HepG2 (cell line): ENCODE data around the gene LMOD1. TPM values are rescaled to one million over a fixed set of nuclear protein-coding genes. Genes with fewer than 3 reads are reported as not detected.

ENCODE experiments used
- AHR ChIP-seq: IDR thresholded peaks from 2 replicates; pipeline ENCODE4 v1.6.1; 2018; ENCODE audit warnings: missing genetic modification reagents, missing compliant biosample characterization
- DRAP1 ChIP-seq: IDR thresholded peaks from 2 replicates; pipeline ENCODE4 v1.6.1; 2016; ENCODE audit warnings: missing genetic modification reagents, missing compliant biosample characterization
- E2F5 ChIP-seq: sonication (generic); formaldehyde crosslinking; conservative IDR thresholded peaks from 2 replicates; pipeline ENCODE4 v1.4.0; 2020; ENCODE audit warnings: missing genetic modification reagents
- FIP1L1 ChIP-seq: fragments of 200-400 bp; formaldehyde crosslinking; IDR thresholded peaks from 2 replicates; pipeline ENCODE4 v1.6.1; 2018; ENCODE audit warnings: low read depth, mild to moderate bottlenecking, low read length, moderate library complexity, borderline replicate concordance; ENCODE audit not compliant: insufficient read depth
- HMG20B ChIP-seq: conservative IDR thresholded peaks from 2 replicates; pipeline ENCODE4 v1.6.1; 2016; ENCODE audit warnings: missing genetic modification reagents, missing compliant biosample characterization
- HNF4A ChIP-seq: sonication (generic); formaldehyde crosslinking; IDR thresholded peaks from 2 replicates; pipeline ENCODE4 v1.4.0; 2020; ENCODE audit warnings: missing genetic modification reagents
- MATR3 ChIP-seq: sonication (generic); formaldehyde crosslinking; IDR thresholded peaks from 2 replicates; pipeline ENCODE4 v1.4.0; 2020; ENCODE audit warnings: missing genetic modification reagents
- MED8 ChIP-seq: sonication (generic); formaldehyde crosslinking; IDR thresholded peaks from 2 replicates; pipeline ENCODE4 v1.8.1; 2023; ENCODE audit warnings: mild to moderate bottlenecking, missing genetic modification reagents; ENCODE audit not compliant: insufficient replicate concordance
- MXD3 ChIP-seq: IDR thresholded peaks from 2 replicates; pipeline ENCODE4 v1.6.1; 2016; ENCODE audit warnings: mild to moderate bottlenecking, missing biosample characterization, missing genetic modification reagents
- POLR2A ChIP-seq, 2 experiments: IDR thresholded peaks; 2 replicates each; pipeline ENCODE4 v1.6.1; 2011; ENCODE audit warnings: low read depth in 2 of 2, low read length in 2 of 2, mild to moderate bottlenecking in 1 of 2, moderate library complexity in 1 of 2; ENCODE audit not compliant: insufficient read depth in 1 of 2
- PRDM15 ChIP-seq: sonication (generic); formaldehyde crosslinking; IDR thresholded peaks from 2 replicates; pipeline ENCODE4 v1.4.0; 2020; ENCODE audit warnings: missing genetic modification reagents
- REPIN1 ChIP-seq: sonication (generic); formaldehyde crosslinking; IDR thresholded peaks from 2 replicates; pipeline ENCODE4 v1.8.0; 2022; ENCODE audit warnings: missing genetic modification reagents, low read depth, mild to moderate bottlenecking, borderline replicate concordance
- SAP130 ChIP-seq: IDR thresholded peaks from 2 replicates; pipeline ENCODE4 v1.6.1; 2016; ENCODE audit warnings: low read depth
- SOX5 ChIP-seq: IDR thresholded peaks from 2 replicates; pipeline ENCODE4 v1.6.1; 2016; ENCODE audit warnings: borderline replicate concordance
- SOX6 ChIP-seq, 2 experiments: fragments of 450-650 bp in 1 of 2; sonication (generic) in 1 of 2; formaldehyde crosslinking in 1 of 2; IDR thresholded peaks; 2 replicates each; pipeline versions ENCODE4 v1.4.0 to v1.6.1; 2017 to 2020; ENCODE audit warnings: antibody characterized with exemption in 1 of 2, mild to moderate bottlenecking in 1 of 2, missing genetic modification reagents in 1 of 2
- ZC3H13 ChIP-seq: sonication (generic); formaldehyde crosslinking; IDR thresholded peaks from 2 replicates; pipeline ENCODE4 v1.8.1; 2023; ENCODE audit warnings: mild to moderate bottlenecking, missing genetic modification reagents, moderate library complexity
- ZFP36 ChIP-seq: fragments of 150-350 bp; IDR thresholded peaks from 2 replicates; pipeline ENCODE4 v1.6.1; 2018; ENCODE audit warnings: borderline replicate concordance, low read length, low read depth; ENCODE audit not compliant: partially characterized antibody
- ZFX ChIP-seq: sonication (generic); formaldehyde crosslinking; IDR thresholded peaks from 2 replicates; pipeline ENCODE4 v1.4.0; 2020; ENCODE audit warnings: mild to moderate bottlenecking, low read depth, missing genetic modification reagents, moderate library complexity
- ZNF264 ChIP-seq: sonication (generic); formaldehyde crosslinking; IDR thresholded peaks from 2 replicates; pipeline ENCODE4 v1.4.0; 2020; ENCODE audit warnings: missing genetic modification reagents
- ZNF317 ChIP-seq: sonication (generic); formaldehyde crosslinking; IDR thresholded peaks from 2 replicates; pipeline ENCODE4 v1.5.0; 2020; ENCODE audit warnings: mild to moderate bottlenecking, missing genetic modification reagents
- ZNF383 ChIP-seq: sonication (generic); formaldehyde crosslinking; IDR thresholded peaks from 2 replicates; pipeline ENCODE4 v1.4.0; 2020; ENCODE audit warnings: missing genetic modification reagents, mild to moderate bottlenecking, borderline replicate concordance
- ZNF780A ChIP-seq: sonication (generic); formaldehyde crosslinking; IDR thresholded peaks from 2 replicates; pipeline ENCODE4 v1.8.0; 2022; ENCODE audit warnings: mild to moderate bottlenecking, missing genetic modification reagents, moderate library complexity
- ZSCAN20 ChIP-seq: sonication (generic); formaldehyde crosslinking; IDR thresholded peaks from 2 replicates; pipeline ENCODE4 v1.4.0; 2020; ENCODE audit warnings: missing genetic modification reagents, mild to moderate bottlenecking, borderline replicate concordance
- polyA plus RNA-seq, 8 experiments: library from polyadenylated mRNA; depleted of rRNA in 3 of 8; stranded (reverse) in 7 of 8; unstranded in 1 of 8; fragments of >200 nt; fragmentation: Illumina TruSeq in 4 of 8; extraction: Trizol in 4 of 8; gene quantifications; 2 replicates each; pipeline versions ENCODE4 v1.2.1 to v1.2.3, GENCODE V29; 2011 to 2016; ENCODE audit warnings: low read depth in 4 of 8, missing spikeins in 1 of 8, mixed read lengths in 1 of 8; ENCODE audit not compliant: insufficient read depth in 1 of 8
- total RNA-seq, 5 experiments: library from RNA; depleted of rRNA; stranded (reverse); fragments of >200 nt; fragmentation: Illumina TruSeq; extraction: Trizol; gene quantifications; 2 replicates each; pipeline ENCODE4 v1.2.3, GENCODE V29; 2016; ENCODE audit warnings: low read depth in 1 of 5
- TF ChIP-seq, protein P1 (sequence below): sonication (generic); formaldehyde crosslinking; IDR thresholded peaks from 2 replicates; pipeline ENCODE4 v1.4.0; 2020; ENCODE audit warnings: mild to moderate bottlenecking, missing genetic modification reagents

LMOD1 gene
- total and polyA plus RNA-seq, 2 of the 13 experiments (the other 11 are each of a cell fraction or from before 2014, with no cell fraction given) = not detected

- TF ChIP-seq HNF4A (CRISPR knock-in tag) (peak; percentile 80), PRDM15 (CRISPR knock-in tag) (no peak), DRAP1 (CRISPR knock-in tag) (no peak), HMG20B (0 out of 2 replicates have a peak, but pooled peaks have one; percentile 13), ZC3H13 (CRISPR knock-in tag) (no peak), SOX6 (IDR thresholded peaks at IDR 0.05) (no peak), SOX6 (CRISPR knock-in tag; IDR thresholded peaks at IDR 0.05) (peak; percentile 67), REPIN1 (CRISPR knock-in tag) (no peak), MXD3 (CRISPR knock-in tag) (no peak), SOX5 (CRISPR knock-in tag) (0 out of 2 replicates have a peak, but pooled peaks have one; percentile 7), AHR (CRISPR knock-in tag) (no peak), ZFX (CRISPR knock-in tag) (no peak), E2F5 (CRISPR knock-in tag) (no peak), ZNF383 (CRISPR knock-in tag) (no peak), ZNF317 (CRISPR knock-in tag) (no peak), ZNF780A (CRISPR knock-in tag) (no peak), MATR3 (no peak), ZNF264 (CRISPR knock-in tag) (no peak), SAP130 (CRISPR knock-in tag) (peak; percentile 2; the same call in 1 of the 2 replicates), MED8 (CRISPR knock-in tag) (peak; percentile 42), ZSCAN20 (CRISPR knock-in tag) (no peak), FIP1L1 (no peak), ZFP36 (no peak), POLR2A (IDR thresholded peaks at IDR 0.05; ENCODE audit: insufficient read depth in 1 of 2, low read depth in 2 of 2, low read length in 2 of 2) (peak in 1 of 2 experiments; percentile 44; a peak in 2 of 4 replicates)
- TF ChIP-seq, protein P1, sequence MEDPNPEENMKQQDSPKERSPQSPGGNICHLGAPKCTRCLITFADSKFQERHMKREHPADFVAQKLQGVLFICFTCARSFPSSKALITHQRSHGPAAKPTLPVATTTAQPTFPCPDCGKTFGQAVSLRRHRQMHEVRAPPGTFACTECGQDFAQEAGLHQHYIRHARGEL (CRISPR knock-in tag) = no peak
Measured at GRCh38 chr1:201983380-201983805, 37.0 kb upstream of the LMOD1 start (continued).
